GM21526 (cell line): ENCODE data around the gene RASGRP3.

Source experiments
- ATAC-seq: cut with Tn5 transposase; IDR thresholded peaks from one replicate; pipeline ENCODE4 v1.9.1; 2021; ENCODE audit warnings: moderate library complexity; ENCODE audit not compliant: unreplicated experiment, low FRiP score

Gene RASGRP3

GRCh38 chr2:33614190-33614589 is 137.7 kb downstream of the RASGRP3 start:
- no peak for ATAC-seq
